ENCODE results near the gene RPL9. TPM values are rescaled to one million over a fixed set of nuclear protein-coding genes. Genes with fewer than 3 reads are reported as not detected.

Gene RPL9
- total RNA-seq, 1 donor from 2014 or later = 1,277 TPM

DNA sequence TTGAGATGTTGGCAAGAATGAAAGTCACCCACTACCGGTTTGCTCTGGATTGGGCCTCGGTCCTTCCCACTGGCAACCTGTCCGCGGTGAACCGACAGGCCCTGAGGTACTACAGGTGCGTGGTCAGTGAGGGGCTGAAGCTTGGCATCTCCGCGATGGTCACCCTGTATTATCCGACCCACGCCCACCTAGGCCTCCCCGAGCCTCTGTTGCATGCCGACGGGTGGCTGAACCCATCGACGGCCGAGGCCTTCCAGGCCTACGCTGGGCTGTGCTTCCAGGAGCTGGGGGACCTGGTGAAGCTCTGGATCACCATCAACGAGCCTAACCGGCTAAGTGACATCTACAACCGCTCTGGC, 12.3 kb downstream of the RPL9 start:
- Histone ChIP-seq H3K9me3 (no peaks in the 10 kb centered on the region), H3K4me1 (peaks cover 13% of the 10 kb centered on the region), H3K27me3 (ENCODE audit: low read depth) (no peaks in the 10 kb centered on the region), H3K4me3 (peak overlapping the region; percentile 60), H3K36me3 (peaks cover 22% of the 10 kb centered on the region), H3K27ac (peak overlapping the region; percentile 76)
- TF ChIP-seq, protein P1, sequence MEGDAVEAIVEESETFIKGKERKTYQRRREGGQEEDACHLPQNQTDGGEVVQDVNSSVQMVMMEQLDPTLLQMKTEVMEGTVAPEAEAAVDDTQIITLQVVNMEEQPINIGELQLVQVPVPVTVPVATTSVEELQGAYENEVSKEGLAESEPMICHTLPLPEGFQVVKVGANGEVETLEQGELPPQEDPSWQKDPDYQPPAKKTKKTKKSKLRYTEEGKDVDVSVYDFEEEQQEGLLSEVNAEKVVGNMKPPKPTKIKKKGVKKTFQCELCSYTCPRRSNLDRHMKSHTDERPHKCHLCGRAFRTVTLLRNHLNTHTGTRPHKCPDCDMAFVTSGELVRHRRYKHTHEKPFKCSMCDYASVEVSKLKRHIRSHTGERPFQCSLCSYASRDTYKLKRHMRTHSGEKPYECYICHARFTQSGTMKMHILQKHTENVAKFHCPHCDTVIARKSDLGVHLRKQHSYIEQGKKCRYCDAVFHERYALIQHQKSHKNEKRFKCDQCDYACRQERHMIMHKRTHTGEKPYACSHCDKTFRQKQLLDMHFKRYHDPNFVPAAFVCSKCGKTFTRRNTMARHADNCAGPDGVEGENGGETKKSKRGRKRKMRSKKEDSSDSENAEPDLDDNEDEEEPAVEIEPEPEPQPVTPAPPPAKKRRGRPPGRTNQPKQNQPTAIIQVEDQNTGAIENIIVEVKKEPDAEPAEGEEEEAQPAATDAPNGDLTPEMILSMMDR (IDR thresholded peaks at IDR 0.05) = no peak
- ATAC-seq = no peak
- no peak for DNase-seq
- intact Hi-C loops (cut with DNase I) = no loop called here

GRCh38 chr4:39442998-39443397, 15.7 kb downstream of the RPL9 start:
- no peak for ATAC-seq
- no peaks in the 10 kb centered on the region for H3K36me3 ChIP-seq
- no peaks in the 10 kb centered on the region for H3K27me3 ChIP-seq (ENCODE audit: low read depth)
- no peak overlapping the region for H3K27ac ChIP-seq
- peaks cover 13% of the 10 kb centered on the region for H3K4me1 ChIP-seq
- no peak overlapping the region for H3K4me3 ChIP-seq
- no peaks in the 10 kb centered on the region for H3K9me3 ChIP-seq
- intact Hi-C loops (cut with DNase I) = no loop called here
- DNase-seq = no peak
- TF ChIP-seq, protein P1 (IDR thresholded peaks at IDR 0.05) = no peak

- ATAC-seq (no peak), DNase-seq (no peak)
- no peak overlapping the region for H3K4me3 ChIP-seq
- TF ChIP-seq, protein P1 (IDR thresholded peaks at IDR 0.05) = no peak
- H3K27me3 ChIP-seq (ENCODE audit: low read depth) = no peaks in the 10 kb centered on the region
- intact Hi-C loops (cut with DNase I) = no loop called here
- H3K4me1 ChIP-seq = peaks cover 2% of the 10 kb centered on the region
- H3K36me3 ChIP-seq = no peaks in the 10 kb centered on the region
- H3K27ac ChIP-seq = no peak overlapping the region
- H3K9me3 ChIP-seq = no peaks in the 10 kb centered on the region
Observed at GRCh38 chr4:39441593-39441992, 17.1 kb downstream of the RPL9 start.

DNA sequence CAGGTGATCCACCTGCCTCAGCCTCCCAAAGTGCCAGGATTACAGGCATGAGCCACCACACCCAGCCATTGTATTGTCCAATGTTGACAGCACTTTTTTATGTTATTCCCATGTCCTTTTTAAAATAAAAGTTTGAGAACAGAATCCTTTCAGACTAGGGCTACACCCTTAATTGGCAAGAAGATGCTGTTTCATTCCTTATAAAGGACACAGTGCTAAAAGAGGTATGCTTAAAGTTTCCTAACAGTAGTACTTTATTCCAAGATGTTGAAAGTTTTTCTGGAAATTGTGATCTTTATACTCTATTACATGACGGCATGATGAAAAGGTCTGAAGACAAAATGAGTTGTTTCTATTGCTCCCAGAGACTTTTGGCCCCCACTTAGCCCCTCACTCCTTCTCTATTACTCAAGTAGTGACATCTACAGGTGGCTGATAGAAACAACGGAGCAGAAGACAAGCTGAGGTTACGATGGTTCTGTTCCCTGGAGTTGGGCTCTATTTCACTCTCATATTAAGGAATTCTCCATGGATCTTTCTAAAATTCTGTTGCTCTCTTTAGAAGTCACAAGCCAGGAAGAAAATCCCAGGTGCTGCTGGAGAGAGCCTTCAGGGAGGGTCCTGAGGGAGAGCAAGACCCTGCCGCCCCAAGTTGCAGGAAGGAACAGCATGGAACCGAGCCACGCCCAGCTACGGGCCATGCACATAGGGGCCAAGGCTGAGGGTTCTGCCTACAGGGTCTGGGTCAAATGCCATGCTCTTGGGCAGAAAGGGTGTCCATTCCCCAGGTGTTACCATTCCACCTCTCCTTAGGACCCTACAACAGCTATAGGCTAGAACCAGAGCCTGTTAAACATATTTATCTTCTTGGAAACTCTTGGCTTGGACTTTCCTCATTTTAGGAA, 22.8 kb downstream of the RPL9 start:
- H3K27me3 ChIP-seq (ENCODE audit: low read depth) = no peaks in the 10 kb centered on the region
- no peak for DNase-seq
- no peak overlapping the region for H3K27ac ChIP-seq
- ATAC-seq = no peak
- no peak overlapping the region for H3K4me3 ChIP-seq
- intact Hi-C loops (cut with DNase I) = no loop called here
- TF ChIP-seq, protein P1 (IDR thresholded peaks at IDR 0.05) = peak; percentile 9
- no peaks in the 10 kb centered on the region for H3K36me3 ChIP-seq
- no peaks in the 10 kb centered on the region for H3K4me1 ChIP-seq
- no peaks in the 10 kb centered on the region for H3K9me3 ChIP-seq

DNA sequence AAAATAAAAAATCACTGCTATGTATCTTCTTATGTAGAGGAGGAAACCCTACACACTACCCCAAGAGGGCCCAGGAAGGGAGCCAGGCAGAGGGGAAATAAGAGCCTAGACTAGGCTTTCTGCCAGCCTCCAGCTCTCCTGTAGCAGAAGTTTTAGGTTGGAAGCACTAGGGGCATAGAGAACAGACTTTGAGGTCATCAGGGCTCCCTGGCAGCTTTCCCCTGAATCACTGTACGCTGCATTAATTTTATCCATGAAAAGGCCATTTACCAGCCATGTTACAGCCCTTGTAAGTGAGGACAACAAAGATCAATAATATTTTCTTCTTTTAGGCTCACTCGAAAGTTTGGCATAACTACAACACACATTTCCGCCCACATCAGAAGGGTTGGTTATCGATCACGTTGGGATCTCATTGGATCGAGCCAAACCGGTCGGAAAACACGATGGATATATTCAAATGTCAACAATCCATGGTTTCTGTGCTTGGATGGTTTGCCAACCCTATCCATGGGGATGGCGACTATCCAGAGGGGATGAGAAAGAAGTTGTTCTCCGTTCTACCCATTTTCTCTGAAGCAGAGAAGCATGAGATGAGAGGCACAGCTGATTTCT, 24.7 kb downstream of the RPL9 start:
- TF ChIP-seq, protein P1 (IDR thresholded peaks at IDR 0.05) = no peak
- Histone ChIP-seq H3K27me3 (ENCODE audit: low read depth) (no peaks in the 10 kb centered on the region), H3K27ac (no peak overlapping the region), H3K4me1 (no peaks in the 10 kb centered on the region), H3K9me3 (no peaks in the 10 kb centered on the region), H3K36me3 (no peaks in the 10 kb centered on the region), H3K4me3 (no peak overlapping the region)
- intact Hi-C loops (cut with DNase I) = no loop called here
- no peak for DNase-seq
- ATAC-seq = no peak

Data from lower lobe of right lung (tissue), 2 donors.